Measurements from ENCODE around the gene TSPAN18.

DNA sequence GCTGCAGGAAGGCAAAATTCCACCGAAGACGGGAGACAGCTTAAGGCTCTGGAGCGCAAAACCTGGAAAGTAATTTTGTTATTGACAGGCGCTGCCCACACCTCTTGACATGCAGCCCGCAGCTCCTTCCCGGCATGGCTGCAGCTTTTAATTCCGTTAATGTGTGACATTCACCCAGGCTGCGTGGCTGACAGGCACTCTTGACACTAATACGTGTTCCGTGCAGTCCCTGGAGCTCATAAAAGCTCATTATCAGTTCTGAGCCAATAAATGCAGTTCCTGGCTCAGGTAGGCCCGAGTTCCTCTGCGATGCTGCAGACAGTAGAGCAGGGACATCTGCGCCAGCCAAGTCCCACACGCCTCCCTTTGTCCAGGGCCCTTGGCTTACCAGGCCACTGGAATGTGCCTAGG, 34.8 kb downstream of the TSPAN18 start:
- TF ChIP-seq, protein P1, sequence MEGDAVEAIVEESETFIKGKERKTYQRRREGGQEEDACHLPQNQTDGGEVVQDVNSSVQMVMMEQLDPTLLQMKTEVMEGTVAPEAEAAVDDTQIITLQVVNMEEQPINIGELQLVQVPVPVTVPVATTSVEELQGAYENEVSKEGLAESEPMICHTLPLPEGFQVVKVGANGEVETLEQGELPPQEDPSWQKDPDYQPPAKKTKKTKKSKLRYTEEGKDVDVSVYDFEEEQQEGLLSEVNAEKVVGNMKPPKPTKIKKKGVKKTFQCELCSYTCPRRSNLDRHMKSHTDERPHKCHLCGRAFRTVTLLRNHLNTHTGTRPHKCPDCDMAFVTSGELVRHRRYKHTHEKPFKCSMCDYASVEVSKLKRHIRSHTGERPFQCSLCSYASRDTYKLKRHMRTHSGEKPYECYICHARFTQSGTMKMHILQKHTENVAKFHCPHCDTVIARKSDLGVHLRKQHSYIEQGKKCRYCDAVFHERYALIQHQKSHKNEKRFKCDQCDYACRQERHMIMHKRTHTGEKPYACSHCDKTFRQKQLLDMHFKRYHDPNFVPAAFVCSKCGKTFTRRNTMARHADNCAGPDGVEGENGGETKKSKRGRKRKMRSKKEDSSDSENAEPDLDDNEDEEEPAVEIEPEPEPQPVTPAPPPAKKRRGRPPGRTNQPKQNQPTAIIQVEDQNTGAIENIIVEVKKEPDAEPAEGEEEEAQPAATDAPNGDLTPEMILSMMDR (IDR thresholded peaks at IDR 0.05; ENCODE audit: insufficient read depth, low read depth, low read length): no peak
- TF ChIP-seq EZH2 (IDR thresholded peaks at IDR 0.05; ENCODE audit: insufficient read depth, low read length): no peak
